Neural cell (in vitro differentiated cells): ENCODE results near the gene STAB1. TPM values are rescaled to one million over a fixed set of nuclear protein-coding genes. Genes with fewer than 3 reads are reported as not detected.

Experiments
- H2AFZ ChIP-seq: fragments of 200-600, 300-800 bp; sonication (generic), shearing (Covaris generic); 2 replicates; pipeline ENCODE4 v1.6.0; 2014; ENCODE audit warnings: low read depth, mild to moderate bottlenecking, antibody characterized with exemption, low read length, moderate library complexity
- H3F3A ChIP-seq: fragments of 200-600 bp; shearing (Covaris generic); 2 replicates; pipeline ENCODE4 v1.6.1; 2016; ENCODE audit warnings: mild to moderate bottlenecking, moderate library complexity, mixed read lengths, antibody characterized with exemption, low read length; ENCODE audit not compliant: insufficient read depth, poor library complexity, severe bottlenecking
- H3K27ac ChIP-seq: fragments of 200-600, 300-800 bp; sonication (generic), shearing (Covaris generic); 2 replicates; pipeline ENCODE4 v1.5.1; 2014; ENCODE audit warnings: mild to moderate bottlenecking, low read length, moderate library complexity
- H3K27me3 ChIP-seq: fragments of 300-800, 200-600 bp; sonication (generic), shearing (Covaris generic); 2 replicates; pipeline ENCODE4 v1.6.0; 2014; ENCODE audit warnings: mild to moderate bottlenecking, low read depth, low read length, moderate library complexity; ENCODE audit not compliant: insufficient read depth
- H3K36me3 ChIP-seq: fragments of 300-800, 200-600 bp; sonication (generic), shearing (Covaris generic); 2 replicates; pipeline ENCODE4 v1.5.1; 2014; ENCODE audit warnings: mild to moderate bottlenecking, antibody characterized with exemption, low read length, moderate library complexity; ENCODE audit not compliant: insufficient read depth
- H3K4me2 ChIP-seq: fragments of 300-800, 200-600 bp; sonication (generic), shearing (Covaris generic); 2 replicates; pipeline ENCODE4 v1.6.0; 2014; ENCODE audit warnings: mild to moderate bottlenecking, low read length
- H3K4me3 ChIP-seq: fragments of 300-800, 200-600 bp; sonication (generic), shearing (Covaris generic); 2 replicates; pipeline ENCODE4 v1.5.1; 2014; ENCODE audit warnings: mild to moderate bottlenecking, low read length, moderate library complexity
- H3K79me2 ChIP-seq: fragments of 200-600 bp; shearing (Covaris generic); replicated peaks from 2 replicates; pipeline ENCODE4 v1.6.0; 2014; ENCODE audit warnings: mild to moderate bottlenecking, low read length, moderate library complexity; ENCODE audit not compliant: insufficient read depth
- H3K9ac ChIP-seq: fragments of 300-800, 200-600 bp; sonication (generic), shearing (Covaris generic); 2 replicates; pipeline ENCODE4 v1.6.1; 2016; ENCODE audit warnings: mild to moderate bottlenecking, low read length, mixed read lengths
- H3K9me2 ChIP-seq: fragments of 200-600 bp; shearing (Covaris generic); 2 replicates; pipeline ENCODE4 v1.6.1; 2016; ENCODE audit warnings: mild to moderate bottlenecking, low read length, mixed read lengths; ENCODE audit not compliant: insufficient read depth
- H3K9me3 ChIP-seq: fragments of 200-600, 300-800 bp; sonication (generic), shearing (Covaris generic); 2 replicates; pipeline ENCODE4 v1.6.1; 2016; ENCODE audit warnings: mild to moderate bottlenecking, mixed run types, low read length, moderate library complexity, mixed read lengths
- H4K20me1 ChIP-seq: fragments of 200-600 bp; shearing (Covaris generic); 2 replicates; pipeline ENCODE4 v1.6.1; 2016; ENCODE audit warnings: mild to moderate bottlenecking, mixed run types; ENCODE audit not compliant: insufficient read depth
- CTCF ChIP-seq: fragments of 450-650 bp; IDR thresholded peaks from 2 replicates; pipeline ENCODE4 v1.5.1; 2014; ENCODE audit warnings: antibody characterized with exemption, mild to moderate bottlenecking, moderate library complexity; ENCODE audit not compliant: poor library complexity, severe bottlenecking
- EP300 ChIP-seq: fragments of 450-650 bp; conservative IDR thresholded peaks from 2 replicates; pipeline ENCODE4 v1.6.1; 2014; ENCODE audit warnings: antibody characterized with exemption, mild to moderate bottlenecking, moderate library complexity; ENCODE audit not compliant: poor library complexity, severe bottlenecking
- EZH2 ChIP-seq: fragments of 200-600, 300-800 bp; shearing (Covaris generic), sonication (generic); IDR thresholded peaks from 2 replicates; pipeline ENCODE4 v1.6.1; 2014; ENCODE audit warnings: antibody characterized with exemption, low read length, borderline replicate concordance, mild to moderate bottlenecking; ENCODE audit not compliant: insufficient read depth, poor library complexity, severe bottlenecking
- MXI1 ChIP-seq: fragments of 450-650 bp; conservative IDR thresholded peaks from 2 replicates; pipeline ENCODE4 v1.6.1; 2014; ENCODE audit warnings: antibody characterized with exemption, mild to moderate bottlenecking; ENCODE audit not compliant: poor library complexity, severe bottlenecking
- POLR2AphosphoS5 ChIP-seq: IDR thresholded peaks from 2 replicates; pipeline ENCODE4 v1.6.1; 2012
- RAD21 ChIP-seq: fragments of 450-650 bp; conservative IDR thresholded peaks from 2 replicates; pipeline ENCODE4 v1.6.1; 2014; ENCODE audit warnings: antibody characterized with exemption, mild to moderate bottlenecking, moderate library complexity
- REST ChIP-seq: IDR thresholded peaks from 2 replicates; pipeline ENCODE4 v1.6.1; 2012; ENCODE audit warnings: borderline replicate concordance
- SMC3 ChIP-seq: fragments of 450-650 bp; conservative IDR thresholded peaks from 2 replicates; pipeline ENCODE4 v1.6.1; 2014; ENCODE audit warnings: antibody characterized with exemption, mild to moderate bottlenecking, moderate library complexity; ENCODE audit not compliant: poor library complexity
- TAF1 ChIP-seq: IDR thresholded peaks from 2 replicates; pipeline ENCODE4 v1.6.1; 2012; ENCODE audit warnings: low read depth
- polyA plus RNA-seq: library from polyadenylated mRNA; depleted of rRNA; stranded (reverse); fragments of >200 nt; gene quantifications from 2 replicates; pipeline ENCODE4 v1.2.3, GENCODE V29; 2014

The STAB1 gene
- polyA plus RNA-seq, 1 donor from 2014 or later: 0.28 TPM

- Histone ChIP-seq H3K9me2 (no peaks in the 10 kb centered on the region), H3K79me2 (no peaks in the 10 kb centered on the region), H3K27me3 (no peaks in the 10 kb centered on the region), H3K4me2 (no peak overlapping the region), H4K20me1 (no peaks in the 10 kb centered on the region), H3F3A (no peaks in the 10 kb centered on the region), H3K4me3 (no peak overlapping the region), H3K27ac (no peak overlapping the region), H3K9me3 (no peaks in the 10 kb centered on the region), H3K9ac (no peak overlapping the region), H3K36me3 (no peaks in the 10 kb centered on the region), H2AFZ (no peak overlapping the region)
- TF ChIP-seq EP300 (no peak), REST (no peak), CTCF (no peak), RAD21 (no peak), POLR2AphosphoS5 (no peak), EZH2 (no peak), MXI1 (no peak), TAF1 (no peak), SMC3 (no peak)
Measured at GRCh38 chr3:52493232-52494017, 1.7 kb upstream of the STAB1 start.

GRCh38 chr3:52494445-52494844 is 693 bp upstream of the STAB1 start:
- no peaks in the 10 kb centered on the region for H3K9me2 ChIP-seq
- H3F3A ChIP-seq: no peaks in the 10 kb centered on the region
- no peaks in the 10 kb centered on the region for H3K27me3 ChIP-seq
- no peaks in the 10 kb centered on the region for H3K36me3 ChIP-seq
- no peaks in the 10 kb centered on the region for H4K20me1 ChIP-seq
- H3K4me2 ChIP-seq: no peak overlapping the region
- H3K79me2 ChIP-seq: no peaks in the 10 kb centered on the region
- H3K9me3 ChIP-seq: no peaks in the 10 kb centered on the region
- H2AFZ ChIP-seq: no peak overlapping the region
- no peak overlapping the region for H3K27ac ChIP-seq
- no peak overlapping the region for H3K4me3 ChIP-seq
- TF ChIP-seq POLR2AphosphoS5 (peak; percentile 4), REST (no peak)
- H3K9ac ChIP-seq: no peak overlapping the region
